ENCODE measurements around the gene PTK7. TPM values are rescaled to one million over a fixed set of nuclear protein-coding genes. Genes with fewer than 3 reads are reported as not detected.

PTK7 gene
- total RNA-seq, 1 experiment from 2014 or later: 106 TPM

DNA sequence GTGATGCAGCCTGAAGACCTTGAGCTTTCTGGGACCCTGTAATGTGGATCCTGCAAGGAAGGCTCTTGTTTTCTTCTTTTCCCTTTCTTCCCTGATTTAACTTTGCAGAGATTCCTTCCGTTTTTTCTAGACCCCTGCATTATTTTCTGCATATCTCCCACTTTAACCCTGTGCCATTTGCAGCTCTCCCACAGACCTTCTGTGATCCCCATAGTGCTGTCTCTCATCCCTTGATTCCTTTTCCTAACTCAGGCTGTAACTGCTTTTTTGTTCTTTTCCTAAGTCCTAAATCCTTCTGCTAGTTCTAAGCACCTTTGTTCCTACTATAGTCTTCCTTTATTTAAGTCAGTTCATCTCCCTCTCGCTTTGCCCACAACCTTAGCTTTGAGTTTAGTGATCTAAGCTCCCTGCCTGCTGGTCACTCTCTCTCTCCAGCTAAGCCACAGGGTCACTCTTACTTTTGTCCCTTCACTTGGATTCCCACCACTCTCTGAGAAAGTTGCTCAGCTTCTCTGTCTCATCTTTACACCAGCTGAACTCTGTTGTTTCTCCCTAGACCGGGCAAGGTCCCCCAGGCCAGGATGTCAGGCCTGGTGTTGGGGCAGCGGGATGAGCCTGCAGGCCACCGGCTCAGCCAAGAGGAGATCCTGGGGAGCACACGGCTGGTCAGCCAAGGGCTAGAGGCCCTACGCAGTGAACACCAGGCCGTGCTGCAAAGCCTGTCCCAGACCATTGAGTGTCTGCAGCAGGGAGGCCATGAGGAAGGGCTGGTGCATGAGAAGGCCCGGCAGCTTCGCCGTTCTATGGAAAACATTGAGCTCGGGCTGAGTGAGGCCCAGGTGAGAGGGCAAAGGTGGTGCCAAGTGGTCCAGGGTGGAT, 15.1 kb upstream of the PTK7 start:
- Histone ChIP-seq H3K4me2 (peak overlapping the region; percentile 86), H3K36me3 (ENCODE audit: low read depth) (no peaks in the 10 kb centered on the region; the same call in 1 of the 2 replicates), H4K20me1 (ENCODE audit: insufficient read depth) (no peaks in the 10 kb centered on the region), H3K27ac (peak overlapping the region; percentile 61), H3K4me1 (replicated peaks; ENCODE audit: insufficient read depth) (peaks cover 22% of the 10 kb centered on the region), H2AFZ (no peak overlapping the region), H3K4me3 (peak overlapping the region; percentile 80), H3K9me2 (ENCODE audit: insufficient read depth) (no peaks in the 10 kb centered on the region), H3K79me2 (ENCODE audit: low read depth) (peaks cover 32% of the 10 kb centered on the region), H3F3A (ENCODE audit: insufficient read depth, low read depth) (peaks cover 15% of the 10 kb centered on the region; the same call in 1 of the 2 replicates), H3K9me3 (ENCODE audit: insufficient read depth, low read depth) (no peaks in the 10 kb centered on the region), H3K27me3 (ENCODE audit: insufficient read depth, low read depth) (no peaks in the 10 kb centered on the region)
- TSS peak; percentile 38 for BruUV-seq (replicated peaks)
- TF ChIP-seq EZH2 (IDR thresholded peaks at IDR 0.05; ENCODE audit: low read depth): no peak
- TF ChIP-seq, protein P1, sequence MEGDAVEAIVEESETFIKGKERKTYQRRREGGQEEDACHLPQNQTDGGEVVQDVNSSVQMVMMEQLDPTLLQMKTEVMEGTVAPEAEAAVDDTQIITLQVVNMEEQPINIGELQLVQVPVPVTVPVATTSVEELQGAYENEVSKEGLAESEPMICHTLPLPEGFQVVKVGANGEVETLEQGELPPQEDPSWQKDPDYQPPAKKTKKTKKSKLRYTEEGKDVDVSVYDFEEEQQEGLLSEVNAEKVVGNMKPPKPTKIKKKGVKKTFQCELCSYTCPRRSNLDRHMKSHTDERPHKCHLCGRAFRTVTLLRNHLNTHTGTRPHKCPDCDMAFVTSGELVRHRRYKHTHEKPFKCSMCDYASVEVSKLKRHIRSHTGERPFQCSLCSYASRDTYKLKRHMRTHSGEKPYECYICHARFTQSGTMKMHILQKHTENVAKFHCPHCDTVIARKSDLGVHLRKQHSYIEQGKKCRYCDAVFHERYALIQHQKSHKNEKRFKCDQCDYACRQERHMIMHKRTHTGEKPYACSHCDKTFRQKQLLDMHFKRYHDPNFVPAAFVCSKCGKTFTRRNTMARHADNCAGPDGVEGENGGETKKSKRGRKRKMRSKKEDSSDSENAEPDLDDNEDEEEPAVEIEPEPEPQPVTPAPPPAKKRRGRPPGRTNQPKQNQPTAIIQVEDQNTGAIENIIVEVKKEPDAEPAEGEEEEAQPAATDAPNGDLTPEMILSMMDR (conservative IDR thresholded peaks at IDR 0.05): no peak
- CTCF ChIA-PET: interaction anchor here (0.6 kb wide), 1 partner anchor 83 kb away, joined by 3 read pairs; no protein-coding TSS in a partner anchor
- POLR2A ChIA-PET (ENCODE audit: unreplicated experiment): interaction anchor here (0.6 to 0.7 kb wide), 4 partner anchors 15 to 1024 kb away, joined by 3 to 5 read pairs (median 4); partner anchors contain the start of gene PTK7
- no peak for DNase-seq
- intact Hi-C loops (cut with micrococcal nuclease; ENCODE audit: unreplicated experiment): no loop called here

GRCh38 chr6:43061861-43062260, 14.3 kb upstream of the PTK7 start:
- TF ChIP-seq, protein P1 (conservative IDR thresholded peaks at IDR 0.05): no peak
- TF ChIP-seq EZH2 (IDR thresholded peaks at IDR 0.05; ENCODE audit: low read depth): no peak
- DNase-seq: no peak
- Histone ChIP-seq H2AFZ (no peak overlapping the region), H3K27me3 (ENCODE audit: insufficient read depth, low read depth) (no peaks in the 10 kb centered on the region), H3K4me1 (replicated peaks; ENCODE audit: insufficient read depth) (peaks cover 22% of the 10 kb centered on the region), H3K79me2 (ENCODE audit: low read depth) (peaks cover 32% of the 10 kb centered on the region), H3K4me3 (no peak overlapping the region), H3K36me3 (ENCODE audit: low read depth) (no peaks in the 10 kb centered on the region; the same call in 1 of the 2 replicates), H3K4me2 (no peak overlapping the region; the same call in 1 of the 2 replicates), H3K9me2 (ENCODE audit: insufficient read depth) (no peaks in the 10 kb centered on the region), H3K9me3 (ENCODE audit: insufficient read depth, low read depth) (no peaks in the 10 kb centered on the region), H4K20me1 (ENCODE audit: insufficient read depth) (no peaks in the 10 kb centered on the region), H3F3A (ENCODE audit: insufficient read depth, low read depth) (peaks cover 12% of the 10 kb centered on the region; the same call in 1 of the 2 replicates), H3K27ac (no peak overlapping the region)
- BruUV-seq (replicated peaks): no TSS peak
- ChIA-PET CTCF (no interaction called here), POLR2A (ENCODE audit: unreplicated experiment) (no interaction called here)
- intact Hi-C loops (cut with micrococcal nuclease; ENCODE audit: unreplicated experiment): no loop called here

DNA sequence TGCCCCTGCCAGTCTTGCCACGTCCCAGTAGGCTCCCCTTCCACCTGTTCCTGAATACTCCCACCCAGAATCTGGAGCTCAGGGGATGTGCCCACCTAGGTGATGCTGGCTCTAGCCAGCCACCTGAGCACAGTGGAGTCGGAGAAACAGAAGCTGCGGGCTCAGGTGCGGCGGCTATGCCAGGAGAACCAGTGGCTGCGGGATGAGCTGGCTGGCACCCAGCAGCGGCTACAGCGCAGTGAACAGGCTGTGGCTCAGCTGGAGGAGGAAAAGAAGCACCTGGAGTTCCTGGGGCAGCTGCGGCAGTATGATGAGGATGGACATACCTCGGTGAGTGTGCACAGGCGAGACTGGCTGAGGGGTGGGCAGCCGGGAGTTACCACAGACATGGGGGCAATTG, 13.3 kb upstream of the PTK7 start:
- H3K4me3 ChIP-seq: no peak overlapping the region
- no TSS peak for BruUV-seq (replicated peaks)
- POLR2A ChIA-PET (ENCODE audit: unreplicated experiment): interaction anchor here (0.6 kb wide), 1 partner anchor 49 kb away, joined by 4 read pairs; no protein-coding TSS in a partner anchor
- CTCF ChIA-PET: interaction anchor here (0.7 kb wide), 1 partner anchor 60 kb away, joined by 4 read pairs; no protein-coding TSS in a partner anchor
- H3K79me2 ChIP-seq (ENCODE audit: low read depth): peaks cover 24% of the 10 kb centered on the region
- H3K4me1 ChIP-seq (replicated peaks; ENCODE audit: insufficient read depth): peaks cover 22% of the 10 kb centered on the region
- no peak overlapping the region for H2AFZ ChIP-seq
- no peak overlapping the region for H3K4me2 ChIP-seq
- no peak for TF ChIP-seq EZH2 (IDR thresholded peaks at IDR 0.05; ENCODE audit: low read depth)
- TF ChIP-seq, protein P1 (conservative IDR thresholded peaks at IDR 0.05): no peak
- DNase-seq: no peak
- peaks cover 12% of the 10 kb centered on the region; the same call in 1 of the 2 replicates for H3F3A ChIP-seq (ENCODE audit: insufficient read depth, low read depth)
- intact Hi-C loops (cut with micrococcal nuclease; ENCODE audit: unreplicated experiment): no loop called here
- H3K27ac ChIP-seq: no peak overlapping the region
- no peaks in the 10 kb centered on the region for H3K27me3 ChIP-seq (ENCODE audit: insufficient read depth, low read depth)
- no peaks in the 10 kb centered on the region for H3K9me3 ChIP-seq (ENCODE audit: insufficient read depth, low read depth)
- no peaks in the 10 kb centered on the region for H3K9me2 ChIP-seq (ENCODE audit: insufficient read depth)
- H3K36me3 ChIP-seq (ENCODE audit: low read depth): no peaks in the 10 kb centered on the region; the same call in 1 of the 2 replicates
- H4K20me1 ChIP-seq (ENCODE audit: insufficient read depth): no peaks in the 10 kb centered on the region

All from PC-9 (cell line).